SK-N-SH treated with all-trans-retinoic acid at 6 μM for 48 hours (cell line): ENCODE data around the gene ZBTB40.

Experiments
- ATAC-seq: fragments of 200-7000 bp; cut with Tn5 transposase; 3 replicates; pipeline ENCODE4 v1.9.1; 2020; ENCODE audit warnings: mild to moderate bottlenecking, moderate library complexity
- ARNTL ChIP-seq: fragments of 450-650 bp; formaldehyde crosslinking; IDR thresholded peaks from 2 replicates; pipeline ENCODE4 v1.5.0; 2020; ENCODE audit warnings: low read depth, mild to moderate bottlenecking, moderate library complexity, borderline replicate concordance
- BACH2 ChIP-seq: fragments of 250-450 bp; sonication (Bioruptor Pico); IDR thresholded peaks from 2 replicates; pipeline ENCODE4 v1.9.0; 2021; ENCODE audit warnings: mild to moderate bottlenecking, borderline replicate concordance
- CSDC2 ChIP-seq: fragments of 250-450 bp; sonication (Bioruptor Pico); IDR thresholded peaks from 2 replicates; pipeline ENCODE4 v1.5.0; 2020; ENCODE audit warnings: mild to moderate bottlenecking, moderate library complexity
- ESRRG ChIP-seq: fragments of 250-450 bp; sonication (Bioruptor Pico); IDR thresholded peaks from 2 replicates; pipeline ENCODE4 v1.6.1; 2021; ENCODE audit warnings: mild to moderate bottlenecking
- GLIS3 ChIP-seq: fragments of 250-450 bp; sonication (Bioruptor Pico); IDR thresholded peaks from 2 replicates; pipeline ENCODE4 v1.5.0; 2020; ENCODE audit warnings: mild to moderate bottlenecking, moderate library complexity
- ISL1 ChIP-seq: fragments of 250-450 bp; sonication (Bioruptor Pico); IDR thresholded peaks from 2 replicates; pipeline ENCODE4 v2.1.2; 2022; ENCODE audit warnings: mild to moderate bottlenecking, moderate library complexity
- OSR1 ChIP-seq: fragments of 250-450 bp; sonication (Bioruptor Pico); IDR thresholded peaks from 2 replicates; pipeline ENCODE4 v1.8.0; 2022; ENCODE audit warnings: moderate library complexity, mild to moderate bottlenecking, inconsistent platforms
- PPARA ChIP-seq: fragments of 250-450 bp; sonication (Bioruptor Pico); IDR thresholded peaks from 2 replicates; pipeline ENCODE4 v1.5.0; 2020; ENCODE audit warnings: mild to moderate bottlenecking, borderline replicate concordance
- RARB ChIP-seq: fragments of 250-450 bp; sonication (Bioruptor Pico); IDR thresholded peaks from 2 replicates; pipeline ENCODE4 v1.8.0; 2021; ENCODE audit warnings: mild to moderate bottlenecking, moderate library complexity
- SNAI2 ChIP-seq: fragments of 250-450 bp; sonication (Bioruptor Pico); IDR thresholded peaks from 2 replicates; pipeline ENCODE4 v1.5.0; 2020; ENCODE audit warnings: mild to moderate bottlenecking, moderate library complexity
- TCF4 ChIP-seq: fragments of 250-450 bp; sonication (Bioruptor Pico); IDR thresholded peaks from 2 replicates; pipeline ENCODE4 v1.8.0; 2021; ENCODE audit warnings: mild to moderate bottlenecking, moderate library complexity, borderline replicate concordance
- TOX ChIP-seq: fragments of 250-450 bp; sonication (Bioruptor Pico); IDR thresholded peaks from 2 replicates; pipeline ENCODE4 v1.8.0; 2021; ENCODE audit warnings: mild to moderate bottlenecking, moderate library complexity, borderline replicate concordance
- ZC3H10 ChIP-seq: fragments of 250-450 bp; sonication (Bioruptor Pico); IDR thresholded peaks from 2 replicates; pipeline ENCODE4 v1.5.1; 2021; ENCODE audit warnings: mild to moderate bottlenecking, moderate library complexity
- ZFP3 ChIP-seq: fragments of 250-450 bp; sonication (Bioruptor Pico); IDR thresholded peaks from 2 replicates; pipeline ENCODE4 v1.5.0; 2020; ENCODE audit warnings: mild to moderate bottlenecking, moderate library complexity
- ZFP30 ChIP-seq: fragments of 450-650 bp; formaldehyde crosslinking; IDR thresholded peaks from 2 replicates; pipeline ENCODE4 v1.5.0; 2022; ENCODE audit warnings: mild to moderate bottlenecking, moderate library complexity
- ZNF565 ChIP-seq: fragments of 450-650 bp; formaldehyde crosslinking; conservative IDR thresholded peaks from 2 replicates; pipeline ENCODE4 v1.5.0; 2020; ENCODE audit warnings: low read depth, mild to moderate bottlenecking, moderate library complexity
- ZNF70 ChIP-seq: fragments of 450-650 bp; formaldehyde crosslinking; IDR thresholded peaks from 2 replicates; pipeline ENCODE4 v1.5.0; 2020; ENCODE audit warnings: mild to moderate bottlenecking, moderate library complexity
- ZNF8 ChIP-seq: fragments of 450-650 bp; formaldehyde crosslinking; IDR thresholded peaks from 2 replicates; pipeline ENCODE4 v1.5.0; 2020; ENCODE audit warnings: mild to moderate bottlenecking, moderate library complexity
- TF ChIP-seq, protein P1 (sequence below): fragments of 250-450 bp; sonication (Bioruptor Pico); IDR thresholded peaks from 2 replicates; pipeline ENCODE4 v1.5.1; 2021; ENCODE audit warnings: mild to moderate bottlenecking, moderate library complexity
- TF ChIP-seq, protein P2 (sequence below): fragments of 250-450 bp; sonication (Bioruptor Pico); IDR thresholded peaks from 2 replicates; pipeline ENCODE4 v1.5.1; 2020; ENCODE audit warnings: low read depth, mild to moderate bottlenecking, moderate library complexity
- TF ChIP-seq, protein P3 (sequence below): fragments of 250-450 bp; sonication (Bioruptor Pico); IDR thresholded peaks from 2 replicates; pipeline ENCODE4 v1.8.0; 2020; ENCODE audit warnings: mild to moderate bottlenecking, moderate library complexity, borderline replicate concordance
- TF ChIP-seq, protein P4 (sequence below): fragments of 250-450 bp; sonication (Bioruptor Pico); IDR thresholded peaks from 2 replicates; pipeline ENCODE4 v1.8.0; 2021; ENCODE audit warnings: low read depth, mild to moderate bottlenecking, moderate library complexity, borderline replicate concordance
- TF ChIP-seq, protein P5 (sequence below): fragments of 250-450 bp; sonication (Bioruptor Pico); IDR thresholded peaks from 2 replicates; pipeline ENCODE4 v1.5.0; 2020; ENCODE audit warnings: mild to moderate bottlenecking, moderate library complexity

Gene ZBTB40

DNA sequence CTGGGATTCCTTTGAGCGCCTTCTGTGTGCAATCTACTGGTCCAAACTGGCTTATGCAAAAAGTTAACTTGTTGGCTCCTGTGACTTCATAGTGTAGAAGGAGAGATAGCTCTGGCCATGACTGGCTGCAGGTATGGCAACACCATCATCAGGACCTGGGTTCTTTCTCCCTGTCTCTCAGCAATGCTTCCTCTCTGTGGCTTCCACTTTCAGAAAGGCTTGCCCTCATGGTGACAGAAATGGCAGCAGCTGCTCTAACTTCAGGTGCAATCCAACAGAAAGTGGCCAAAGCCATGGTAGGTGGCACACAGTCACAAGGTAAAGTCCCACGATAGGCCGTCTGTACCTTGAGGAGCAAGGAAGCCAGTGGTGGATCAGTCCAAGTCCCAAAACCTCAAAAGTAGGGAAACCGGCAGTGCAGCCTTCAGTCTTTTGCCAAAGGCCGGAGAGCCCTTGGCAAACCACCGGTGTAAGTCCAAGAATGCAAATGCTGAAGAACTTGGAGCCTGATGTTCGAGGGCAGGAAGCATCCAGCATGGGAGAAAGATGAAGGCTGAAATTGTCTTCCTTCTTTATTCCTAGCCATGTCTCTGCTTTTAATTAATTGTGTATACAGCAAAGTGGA lies 45.0 kb downstream of the ZBTB40 start:
- TF ChIP-seq, protein P1, sequence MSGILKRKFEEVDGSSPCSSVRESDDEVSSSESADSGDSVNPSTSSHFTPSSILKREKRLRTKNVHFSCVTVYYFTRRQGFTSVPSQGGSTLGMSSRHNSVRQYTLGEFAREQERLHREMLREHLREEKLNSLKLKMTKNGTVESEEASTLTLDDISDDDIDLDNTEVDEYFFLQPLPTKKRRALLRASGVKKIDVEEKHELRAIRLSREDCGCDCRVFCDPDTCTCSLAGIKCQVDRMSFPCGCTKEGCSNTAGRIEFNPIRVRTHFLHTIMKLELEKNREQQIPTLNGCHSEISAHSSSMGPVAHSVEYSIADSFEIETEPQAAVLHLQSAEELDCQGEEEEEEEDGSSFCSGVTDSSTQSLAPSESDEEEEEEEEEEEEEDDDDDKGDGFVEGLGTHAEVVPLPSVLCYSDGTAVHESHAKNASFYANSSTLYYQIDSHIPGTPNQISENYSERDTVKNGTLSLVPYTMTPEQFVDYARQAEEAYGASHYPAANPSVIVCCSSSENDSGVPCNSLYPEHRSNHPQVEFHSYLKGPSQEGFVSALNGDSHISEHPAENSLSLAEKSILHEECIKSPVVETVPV (CRISPR knock-in tag), result no peak
- TF ChIP-seq ARNTL (no peak), ISL1 (no peak), ZFP3 (CRISPR knock-in tag) (no peak), ZNF70 (CRISPR knock-in tag) (no peak), ZFP30 (CRISPR knock-in tag) (no peak), SNAI2 (CRISPR knock-in tag) (no peak), GLIS3 (no peak), TCF4 (CRISPR knock-in tag) (no peak), BACH2 (CRISPR knock-in tag) (no peak), ESRRG (CRISPR knock-in tag) (no peak), ZC3H10 (no peak), CSDC2 (no peak), TOX (CRISPR knock-in tag) (no peak), PPARA (CRISPR knock-in tag) (no peak), OSR1 (CRISPR knock-in tag) (no peak)
- TF ChIP-seq, protein P2, sequence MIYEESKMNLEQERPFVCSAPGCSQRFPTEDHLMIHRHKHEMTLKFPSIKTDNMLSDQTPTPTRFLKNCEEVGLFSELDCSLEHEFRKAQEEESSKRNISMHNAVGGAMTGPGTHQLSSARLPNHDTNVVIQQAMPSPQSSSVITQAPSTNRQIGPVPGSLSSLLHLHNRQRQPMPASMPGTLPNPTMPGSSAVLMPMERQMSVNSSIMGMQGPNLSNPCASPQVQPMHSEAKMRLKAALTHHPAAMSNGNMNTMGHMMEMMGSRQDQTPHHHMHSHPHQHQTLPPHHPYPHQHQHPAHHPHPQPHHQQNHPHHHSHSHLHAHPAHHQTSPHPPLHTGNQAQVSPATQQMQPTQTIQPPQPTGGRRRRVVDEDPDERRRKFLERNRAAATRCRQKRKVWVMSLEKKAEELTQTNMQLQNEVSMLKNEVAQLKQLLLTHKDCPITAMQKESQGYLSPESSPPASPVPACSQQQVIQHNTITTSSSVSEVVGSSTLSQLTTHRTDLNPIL (CRISPR knock-in tag), result no peak
- TF ChIP-seq, protein P3, sequence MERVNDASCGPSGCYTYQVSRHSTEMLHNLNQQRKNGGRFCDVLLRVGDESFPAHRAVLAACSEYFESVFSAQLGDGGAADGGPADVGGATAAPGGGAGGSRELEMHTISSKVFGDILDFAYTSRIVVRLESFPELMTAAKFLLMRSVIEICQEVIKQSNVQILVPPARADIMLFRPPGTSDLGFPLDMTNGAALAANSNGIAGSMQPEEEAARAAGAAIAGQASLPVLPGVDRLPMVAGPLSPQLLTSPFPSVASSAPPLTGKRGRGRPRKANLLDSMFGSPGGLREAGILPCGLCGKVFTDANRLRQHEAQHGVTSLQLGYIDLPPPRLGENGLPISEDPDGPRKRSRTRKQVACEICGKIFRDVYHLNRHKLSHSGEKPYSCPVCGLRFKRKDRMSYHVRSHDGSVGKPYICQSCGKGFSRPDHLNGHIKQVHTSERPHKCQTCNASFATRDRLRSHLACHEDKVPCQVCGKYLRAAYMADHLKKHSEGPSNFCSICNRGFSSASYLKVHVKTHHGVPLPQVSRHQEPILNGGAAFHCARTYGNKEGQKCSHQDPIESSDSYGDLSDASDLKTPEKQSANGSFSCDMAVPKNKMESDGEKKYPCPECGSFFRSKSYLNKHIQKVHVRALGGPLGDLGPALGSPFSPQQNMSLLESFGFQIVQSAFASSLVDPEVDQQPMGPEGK (CRISPR knock-in tag), result no peak
- TF ChIP-seq, protein P4, sequence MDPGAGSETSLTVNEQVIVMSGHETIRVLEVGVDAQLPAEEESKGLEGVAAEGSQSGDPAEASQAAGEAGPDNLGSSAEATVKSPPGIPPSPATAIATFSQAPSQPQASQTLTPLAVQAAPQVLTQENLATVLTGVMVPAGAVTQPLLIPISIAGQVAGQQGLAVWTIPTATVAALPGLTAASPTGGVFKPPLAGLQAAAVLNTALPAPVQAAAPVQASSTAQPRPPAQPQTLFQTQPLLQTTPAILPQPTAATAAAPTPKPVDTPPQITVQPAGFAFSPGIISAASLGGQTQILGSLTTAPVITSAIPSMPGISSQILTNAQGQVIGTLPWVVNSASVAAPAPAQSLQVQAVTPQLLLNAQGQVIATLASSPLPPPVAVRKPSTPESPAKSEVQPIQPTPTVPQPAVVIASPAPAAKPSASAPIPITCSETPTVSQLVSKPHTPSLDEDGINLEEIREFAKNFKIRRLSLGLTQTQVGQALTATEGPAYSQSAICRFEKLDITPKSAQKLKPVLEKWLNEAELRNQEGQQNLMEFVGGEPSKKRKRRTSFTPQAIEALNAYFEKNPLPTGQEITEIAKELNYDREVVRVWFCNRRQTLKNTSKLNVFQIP (CRISPR knock-in tag), result no peak
- ATAC-seq, result no peak

DNA sequence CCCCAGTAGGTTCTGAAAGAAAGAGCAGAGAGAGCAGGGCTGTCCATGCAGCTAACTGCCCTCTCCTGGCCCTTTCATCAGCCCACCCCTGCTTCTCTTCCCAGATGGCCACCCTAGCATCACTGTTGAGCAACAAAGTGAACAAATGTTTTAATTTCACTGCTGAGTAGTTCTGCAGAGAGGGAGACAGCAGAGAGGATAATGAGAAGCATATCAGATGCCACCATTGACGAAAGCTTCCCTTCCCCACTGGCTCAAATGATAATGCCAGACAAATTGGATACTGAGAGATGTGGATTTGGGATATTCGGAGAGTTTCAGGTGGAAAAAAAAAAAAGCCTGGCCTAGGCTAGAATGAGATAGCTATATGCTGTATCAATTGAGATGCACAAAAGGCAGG lies 46.8 kb downstream of the ZBTB40 start:
- TF ChIP-seq ZNF565 (CRISPR knock-in tag) (no peak), GLIS3 (no peak), ZNF70 (CRISPR knock-in tag) (no peak), ZNF8 (CRISPR knock-in tag) (no peak), ZC3H10 (no peak), RARB (CRISPR knock-in tag) (no peak), TOX (CRISPR knock-in tag) (no peak), CSDC2 (no peak), TCF4 (CRISPR knock-in tag) (no peak), SNAI2 (CRISPR knock-in tag) (no peak)
- TF ChIP-seq, protein P1 (CRISPR knock-in tag), result no peak
- TF ChIP-seq, protein P5, sequence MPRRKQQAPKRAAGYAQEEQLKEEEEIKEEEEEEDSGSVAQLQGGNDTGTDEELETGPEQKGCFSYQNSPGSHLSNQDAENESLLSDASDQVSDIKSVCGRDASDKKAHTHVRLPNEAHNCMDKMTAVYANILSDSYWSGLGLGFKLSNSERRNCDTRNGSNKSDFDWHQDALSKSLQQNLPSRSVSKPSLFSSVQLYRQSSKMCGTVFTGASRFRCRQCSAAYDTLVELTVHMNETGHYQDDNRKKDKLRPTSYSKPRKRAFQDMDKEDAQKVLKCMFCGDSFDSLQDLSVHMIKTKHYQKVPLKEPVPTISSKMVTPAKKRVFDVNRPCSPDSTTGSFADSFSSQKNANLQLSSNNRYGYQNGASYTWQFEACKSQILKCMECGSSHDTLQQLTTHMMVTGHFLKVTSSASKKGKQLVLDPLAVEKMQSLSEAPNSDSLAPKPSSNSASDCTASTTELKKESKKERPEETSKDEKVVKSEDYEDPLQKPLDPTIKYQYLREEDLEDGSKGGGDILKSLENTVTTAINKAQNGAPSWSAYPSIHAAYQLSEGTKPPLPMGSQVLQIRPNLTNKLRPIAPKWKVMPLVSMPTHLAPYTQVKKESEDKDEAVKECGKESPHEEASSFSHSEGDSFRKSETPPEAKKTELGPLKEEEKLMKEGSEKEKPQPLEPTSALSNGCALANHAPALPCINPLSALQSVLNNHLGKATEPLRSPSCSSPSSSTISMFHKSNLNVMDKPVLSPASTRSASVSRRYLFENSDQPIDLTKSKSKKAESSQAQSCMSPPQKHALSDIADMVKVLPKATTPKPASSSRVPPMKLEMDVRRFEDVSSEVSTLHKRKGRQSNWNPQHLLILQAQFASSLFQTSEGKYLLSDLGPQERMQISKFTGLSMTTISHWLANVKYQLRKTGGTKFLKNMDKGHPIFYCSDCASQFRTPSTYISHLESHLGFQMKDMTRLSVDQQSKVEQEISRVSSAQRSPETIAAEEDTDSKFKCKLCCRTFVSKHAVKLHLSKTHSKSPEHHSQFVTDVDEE (CRISPR knock-in tag), result no peak
- TF ChIP-seq, protein P2 (CRISPR knock-in tag), result no peak
- TF ChIP-seq, protein P3 (CRISPR knock-in tag), result no peak
- ATAC-seq, result no peak
